Endothelial cell of umbilical vein (primary cell): Measurements from ENCODE around the gene L2HGDH. TPM values are rescaled to one million over a fixed set of nuclear protein-coding genes. Genes with fewer than 3 reads are reported as not detected.

Experiments
- Bru-seq: library from RNA; stranded (reverse); fragments of 400-500 nt; gene quantifications from one replicate; lab custom pipeline; 2021; lab: Mats Ljungman, UMichigan
- BruChase-seq, 2 experiments: library from RNA; stranded (reverse); fragments of 400-500 nt; gene quantifications; one replicate each; lab custom pipeline; 2021; lab: Mats Ljungman, UMichigan
- BruUV-seq: library from RNA; stranded (reverse); fragments of 400-500 nt; replicated peaks from 2 replicates; lab custom pipeline; 2021; lab: Mats Ljungman, UMichigan
- CTCF ChIA-PET: fragments of 300-600, 350-600 bp; sonication (Branson Sonifier 250); formaldehyde crosslinking; loops from one replicate; lab custom pipeline; 2021; ENCODE audit warnings: antibody characterized with exemption, inconsistent platforms; lab: Charles Lee
- POLR2A ChIA-PET: fragments of 300-600, 350-600 bp; sonication (Branson Sonifier 250); formaldehyde crosslinking; loops from one replicate; lab custom pipeline; 2021; ENCODE audit warnings: antibody characterized with exemption, inconsistent platforms; lab: Charles Lee
- DNase-seq: peaks from one replicate; pipeline ENCODE4 v3.0.0-alpha.2; 2011; ENCODE audit warnings: low read depth, low spot score
- FAIRE-seq: peaks from 2 replicates; lab custom pipeline; 2011; peaks lifted over from hg19 to GRCh38; lab: Jason Lieb, UNC
- H2AFZ ChIP-seq: 2 replicates; pipeline ENCODE4 v1.6.0; 2012; ENCODE audit warnings: low read depth, low read length, control low read depth, inconsistent platforms
- H3K27ac ChIP-seq: 2 replicates; pipeline ENCODE4 v1.5.1; 2011; ENCODE audit warnings: low read depth, mild to moderate bottlenecking, control low read depth, low read length, moderate library complexity; ENCODE audit not compliant: insufficient read depth
- H3K27me3 ChIP-seq, 2 experiments: 2 replicates each; pipeline versions ENCODE4 v1.6.0 to v1.6.1; 2011; ENCODE audit warnings: low read length in 2 of 2, mixed read lengths in 1 of 2; ENCODE audit not compliant: control insufficient read depth in 2 of 2, insufficient read depth in 2 of 2
- H3K36me3 ChIP-seq, 2 experiments: 2 replicates in 1 of 2; 3 replicates in 1 of 2; pipeline ENCODE4 v1.5.1; 2011; ENCODE audit warnings: low read length in 2 of 2, mild to moderate bottlenecking in 1 of 2, moderate library complexity in 1 of 2; ENCODE audit not compliant: control insufficient read depth in 2 of 2, insufficient read depth in 2 of 2; ENCODE audit errors: extremely low read depth in 1 of 2
- H3K4me1 ChIP-seq: 3 replicates; pipeline ENCODE4 v1.5.1; 2011; ENCODE audit warnings: mild to moderate bottlenecking, low read length; ENCODE audit not compliant: control insufficient read depth, insufficient read depth; ENCODE audit errors: extremely low read depth
- H3K4me2 ChIP-seq: 2 replicates; pipeline ENCODE4 v1.6.1; 2011; ENCODE audit warnings: low read length, control low read depth, mixed read lengths; ENCODE audit not compliant: insufficient read depth
- H3K4me3 ChIP-seq, 3 experiments: fragments of 200-600 bp in 1 of 3; sonication (generic), shearing (Covaris generic) in 1 of 3; replicated peaks in 1 of 3; 2 replicates each; pipeline ENCODE4 v1.5.1; 2011 to 2016; ENCODE audit warnings: control low read depth in 3 of 3, low read length in 3 of 3, mild to moderate bottlenecking in 2 of 3, inconsistent platforms in 1 of 3, low read depth in 1 of 3, moderate library complexity in 1 of 3; ENCODE audit not compliant: insufficient read depth in 1 of 3
- H3K79me2 ChIP-seq: 2 replicates; pipeline ENCODE4 v1.6.0; 2012; ENCODE audit warnings: low read length, inconsistent platforms; ENCODE audit not compliant: control insufficient read depth, insufficient read depth
- H3K9ac ChIP-seq: replicated peaks from 2 replicates; pipeline ENCODE3; 2011; ENCODE audit warnings: low read length, control low read depth; ENCODE audit not compliant: insufficient read depth; ENCODE audit errors: extremely low read depth
- H3K9me1 ChIP-seq: replicated peaks from 3 replicates; pipeline ENCODE4 v1.6.0; 2011; ENCODE audit warnings: mild to moderate bottlenecking, low read length; ENCODE audit not compliant: control insufficient read depth, insufficient read depth; ENCODE audit errors: extremely low read depth
- H3K9me3 ChIP-seq: replicated peaks from 2 replicates; pipeline ENCODE4 v1.5.1; 2012; ENCODE audit warnings: low read length, inconsistent platforms; ENCODE audit not compliant: control insufficient read depth, insufficient read depth
- H4K20me1 ChIP-seq: replicated peaks from 2 replicates; pipeline ENCODE3; 2011; ENCODE audit warnings: mild to moderate bottlenecking, low read length; ENCODE audit not compliant: control insufficient read depth, insufficient read depth; ENCODE audit errors: extremely low read depth
- CTCF ChIP-seq, 2 donors: IDR thresholded peaks; 1 replicate in 1 of 2; 2 replicates in 1 of 2; pipeline ENCODE4 v1.5.1; 2011; ENCODE audit warnings: low read length in 2 of 2, mild to moderate bottlenecking in 2 of 2, moderate library complexity in 2 of 2, control low read depth in 1 of 2, inconsistent platforms in 1 of 2, low read depth in 1 of 2; ENCODE audit not compliant: insufficient read depth in 1 of 2; ENCODE audit errors: extremely low read depth in 1 of 2
- EZH2 ChIP-seq: IDR thresholded peaks from 2 replicates; pipeline ENCODE4 v1.6.1; 2012; ENCODE audit warnings: borderline replicate concordance, low read depth, mild to moderate bottlenecking, moderate library complexity, low read length, inconsistent platforms; ENCODE audit not compliant: severe bottlenecking
- FOS ChIP-seq: IDR thresholded peaks from 2 replicates; pipeline ENCODE4 v1.6.1; 2011; ENCODE audit warnings: mild to moderate bottlenecking, low read length, moderate library complexity, borderline replicate concordance; ENCODE audit not compliant: insufficient read depth
- GATA2 ChIP-seq: IDR thresholded peaks from 2 replicates; pipeline ENCODE4 v1.7.0; 2011; ENCODE audit warnings: low read depth, mild to moderate bottlenecking, moderate library complexity, mixed read lengths, low read length; ENCODE audit not compliant: insufficient read length, insufficient read depth
- JUN ChIP-seq: IDR thresholded peaks from 2 replicates; pipeline ENCODE4 v1.6.1; 2011; ENCODE audit warnings: borderline replicate concordance, low read depth; ENCODE audit not compliant: insufficient read length, insufficient read depth
- MAX ChIP-seq: IDR thresholded peaks from 2 replicates; pipeline ENCODE4 v1.6.1; 2011; ENCODE audit not compliant: insufficient read depth, insufficient read length
- MYC ChIP-seq: IDR thresholded peaks from one replicate; pipeline ENCODE4 v1.6.1; 2011; ENCODE audit warnings: mild to moderate bottlenecking, low read depth, low read length
- POLR2A ChIP-seq: IDR thresholded peaks from 2 replicates; pipeline ENCODE4 v1.6.1; 2012; ENCODE audit warnings: low read depth, mild to moderate bottlenecking, control low read depth, low read length
- POLR2AphosphoS5 ChIP-seq: IDR thresholded peaks from 2 replicates; pipeline ENCODE4 v1.6.1; 2012; ENCODE audit warnings: low read depth, mild to moderate bottlenecking, control low read depth, low read length, moderate library complexity; ENCODE audit not compliant: insufficient read depth
- dilution Hi-C: fragments of 300-500 bp; cut with MboI; formaldehyde crosslinking; loops from one replicate; pipeline ENCODE4 v1.15.0; 2019; ENCODE audit warnings: low sequenced_read_pairs; ENCODE audit not compliant: extremely low pct_ligation_motif_present
- intact Hi-C: fragments of 100-400 bp; cut with micrococcal nuclease; formaldehyde crosslinking; loops from one replicate; pipeline ENCODE4 v1.10.0; 2022
- long read RNA-seq: library from polyadenylated mRNA; stranded (forward); transcript quantifications from one replicate; pipeline ENCODE4 v2.0.0, GENCODE V29; 2021
- polyA minus RNA-seq, 3 experiments: library from RNA; depleted of rRNA, polyadenylated mRNA; stranded (reverse); fragments of >200 nt; gene quantifications; 1 replicate in 1 of 3; 2 replicates in 2 of 3; pipeline ENCODE4 v1.2.3, GENCODE V29; 2011
- polyA plus RNA-seq, 4 experiments: library from polyadenylated mRNA; depleted of rRNA in 3 of 4; stranded (reverse) in 3 of 4; unstranded in 1 of 4; fragments of >200 nt; gene quantifications; 2 replicates each; pipeline versions ENCODE4 v1.2.1 to v1.2.3, GENCODE V29; 2011 to 2012; ENCODE audit warnings: missing spikeins in 1 of 4
- total RNA-seq: library from RNA; stranded (reverse); gene quantifications from 2 replicates; pipeline ENCODE4 v1.2.3, GENCODE V29; 2021

Gene L2HGDH
- total RNA-seq (5.3 and 5.4 TPM in 2 replicates), polyA plus RNA-seq (2.1 and 2.5 TPM in 2 replicates), polyA minus RNA-seq (2.1 and 2.4 TPM in 2 replicates), Bru-seq, nascent RNA (percentile 52 among the genes with signal in this experiment), BruChase-seq, experiment 1, labeled RNA remaining after a 6-hour chase (percentile 49 among the genes with signal in this experiment), BruChase-seq, experiment 2, labeled RNA remaining after a 2-hour chase (percentile 52 among the genes with signal in this experiment)
- polyA plus RNA-seq (2011; cell fraction: cytosol; rRNA removed), result 2.5 TPM in 2 replicates
- polyA plus RNA-seq (2011; cell fraction: nucleus; rRNA removed), result 2.1 and 2.6 TPM in 2 replicates
- polyA plus RNA-seq (2012), result 3.6 and 4.0 TPM in 2 replicates
- polyA minus RNA-seq (2011; cell fraction: cytosol; rRNA and poly(A)+ RNA removed), result 11.7 TPM
- polyA minus RNA-seq (2011; cell fraction: nucleus; rRNA and poly(A)+ RNA removed), result 4.0 and 4.7 TPM in 2 replicates
- long read RNA-seq, partial matches to known transcripts, result 0 of 7 reads
- long read RNA-seq, other reads (novel, unspliced or antisense), result 3 of 7 reads

GRCh38 chr14:50311972-50312733, at the start of gene L2HGDH, which contains the start of gene DMAC2L:
TSS of gene L2HGDH (minus strand) at chr14:50312229. CDS start at chr14:50312150, 79 bp downstream.
TSS of gene DMAC2L (plus strand) at chr14:50312324. CDS start at chr14:50321488, 9,164 bp downstream.
- Histone ChIP-seq H3K9ac (peak within 1 kb of the TSS; percentile 74), H3K4me2 (peak within 1 kb of the TSS; percentile 97), H3K27ac (peak within 1 kb of the TSS; percentile 66), H3K36me3 (no peaks in the 10 kb centered on the region), H3K79me2 (peaks cover 3% of the 10 kb centered on the region), H4K20me1 (no peaks in the 10 kb centered on the region), H3K4me3 (peak within 1 kb of the TSS; percentile 64 to 83 (median 79)), H3K27me3 (no peaks in the 10 kb centered on the region), H3K9me3 (no peaks in the 10 kb centered on the region), H3K4me1 (peaks cover 15% of the 10 kb centered on the region), H3K9me1 (no peaks in the 10 kb centered on the region), H2AFZ (peak within 1 kb of the TSS; percentile 86)
- POLR2A ChIA-PET, result interaction anchor here (0.6 to 1.1 kb wide), 8 partner anchors 9 to 548 kb away, joined by 3 to 6 read pairs (median 3); partner anchors contain the start of gene CDKL1
- no TSS peak for BruUV-seq
- intact Hi-C loops, result loop anchor here (1.0 to 10.0 kb wide), 4 partner anchors 81 to 523 kb away; partner anchors contain the start of genes NIN, SAV1 and SOS2
- FAIRE-seq (peak; percentile 88), DNase-seq (peak; percentile 95)
- TF ChIP-seq JUN (no peak), MAX (peak; percentile 76), EZH2 (no peak), POLR2A (peak; percentile 91), GATA2 (no peak), CTCF (IDR thresholded peaks at IDR 0.05; ENCODE audit: extremely low read depth in 1 of 2, insufficient read depth in 1 of 2, low read depth in 1 of 2, low read length in 2 of 2) (peak in 1 of 2 donors; percentile 60), POLR2AphosphoS5 (peak; percentile 84), FOS (no peak), MYC (peak; percentile 11)
- dilution Hi-C loops, result no loop called here
- CTCF ChIA-PET, result interaction anchor here (0.6 to 3.0 kb wide), 9 partner anchors 9 to 450 kb away, joined by 3 to 19 read pairs (median 4); partner anchors contain the start of genes ATL1 and MAP4K5
